D341Med (cell line): Measurements from ENCODE around the gene MBTPS1.

Source experiments
- DNase-seq: peaks from one replicate; pipeline ENCODE4 v3.0.0; 2012; ENCODE audit warnings: low spot score

The MBTPS1 gene

GRCh38 chr16:84052071-84052622 is 64.6 kb downstream of the MBTPS1 start:
- peak; percentile 75 for DNase-seq

GRCh38 chr16:84050316-84050715 is 66.4 kb downstream of the MBTPS1 start:
- DNase-seq = no peak

- DNase-seq = no peak
Measured at GRCh38 chr16:84049403-84050060, 67.2 kb downstream of the MBTPS1 start.

GRCh38 chr16:84048871-84049270 is 67.9 kb downstream of the MBTPS1 start:
- DNase-seq = no peak

- no peak for DNase-seq
Measured at GRCh38 chr16:84048270-84048669, 68.5 kb downstream of the MBTPS1 start.

GRCh38 chr16:84047626-84048025 is 69.1 kb downstream of the MBTPS1 start:
- no peak for DNase-seq

GRCh38 chr16:84047206-84047605 is 69.5 kb downstream of the MBTPS1 start:
- no peak for DNase-seq

- DNase-seq = no peak
Measured at GRCh38 chr16:84045818-84046470, 70.8 kb downstream of the MBTPS1 start.

- no peak for DNase-seq
Measured at GRCh38 chr16:84045001-84045817, 71.5 kb downstream of the MBTPS1 start.

GRCh38 chr16:84044118-84044488 is 72.6 kb downstream of the MBTPS1 start:
- DNase-seq = no peak

GRCh38 chr16:84043486-84044117 is 73.1 kb downstream of the MBTPS1 start:
- no peak for DNase-seq

- no peak for DNase-seq
Measured at GRCh38 chr16:84042879-84043485, 73.8 kb downstream of the MBTPS1 start.

GRCh38 chr16:84042308-84042878 is 74.3 kb downstream of the MBTPS1 start, which contains the start of gene SLC38A8:
TSS of gene SLC38A8 (minus strand) at chr16:84042795. CDS start at chr16:84042157, 638 bp downstream.
- no peak for DNase-seq

- DNase-seq = no peak
Measured at GRCh38 chr16:84041881-84042280, 74.9 kb downstream of the MBTPS1 start.

- DNase-seq = no peak
Measured at GRCh38 chr16:84040823-84041820, 75.6 kb downstream of the MBTPS1 start.

GRCh38 chr16:84040226-84040822 is 76.4 kb downstream of the MBTPS1 start:
- DNase-seq = no peak

- DNase-seq = no peak
Measured at GRCh38 chr16:84039696-84040095, 77.0 kb downstream of the MBTPS1 start.

- DNase-seq = no peak
Measured at GRCh38 chr16:84038469-84038868, 78.3 kb downstream of the MBTPS1 start.

- DNase-seq = no peak
Measured at GRCh38 chr16:84036982-84037425, 79.7 kb downstream of the MBTPS1 start.

GRCh38 chr16:84036131-84036530 is 80.6 kb downstream of the MBTPS1 start:
- DNase-seq = no peak
